MCF 10A (cell line): ENCODE data around the gene TRAPPC14. TPM values are rescaled to one million over a fixed set of nuclear protein-coding genes. Genes with fewer than 3 reads are reported as not detected.

Source experiments
- BruUV-seq: library from RNA; stranded (reverse); fragments of 400-500 nt; replicated peaks from 2 replicates; lab custom pipeline; 2021; lab: Mats Ljungman, UMichigan
- CTCF ChIA-PET: fragments of 300-600 bp; sonication (Branson Sonifier 250); formaldehyde crosslinking; extraction: SDS; loops from one replicate; lab custom pipeline; 2021; ENCODE audit warnings: antibody characterized with exemption, inconsistent platforms; lab: Yijun Ruan, JAX
- POLR2A ChIA-PET: fragments of 300-600, 350-650 bp; sonication (Branson Sonifier 250); formaldehyde crosslinking; extraction: SDS; loops from one replicate; lab custom pipeline; 2020; ENCODE audit warnings: antibody characterized with exemption, inconsistent platforms; lab: Yijun Ruan, JAX
- DNase-seq: peaks from one replicate; pipeline ENCODE4 v3.0.0-alpha.2; 2018; ENCODE audit not compliant: unreplicated experiment
- H3K27ac Mint-ChIP-seq: one replicate; pipeline ENCODE4 v1.8.0; 2022; ENCODE audit warnings: mild to moderate bottlenecking, low read depth, mixed read lengths; ENCODE audit not compliant: unreplicated experiment
- H3K27me3 Mint-ChIP-seq: one replicate; pipeline ENCODE4 v1.8.0; 2022; ENCODE audit warnings: mixed read lengths; ENCODE audit not compliant: insufficient read depth, unreplicated experiment
- H3K36me3 Mint-ChIP-seq: one replicate; pipeline ENCODE4 v1.8.0; 2022; ENCODE audit warnings: mild to moderate bottlenecking, moderate library complexity, mixed read lengths; ENCODE audit not compliant: insufficient read depth, unreplicated experiment
- H3K4me1 Mint-ChIP-seq: one replicate; pipeline ENCODE4 v1.8.0; 2022; ENCODE audit warnings: mixed read lengths; ENCODE audit not compliant: insufficient read depth, unreplicated experiment
- H3K4me3 Mint-ChIP-seq: one replicate; pipeline ENCODE4 v1.8.0; 2022; ENCODE audit warnings: mild to moderate bottlenecking, moderate library complexity, mixed read lengths; ENCODE audit not compliant: unreplicated experiment
- H3K9me3 Mint-ChIP-seq: one replicate; pipeline ENCODE4 v1.8.0; 2022; ENCODE audit warnings: mixed read lengths; ENCODE audit not compliant: unreplicated experiment
- CTCF ChIP-seq: fragments of 200-600 bp; IDR thresholded peaks from one replicate; pipeline ENCODE4 v1.8.0; 2022; ENCODE audit warnings: antibody characterized with exemption, mild to moderate bottlenecking; ENCODE audit not compliant: unreplicated experiment
- intact Hi-C: fragments of 100-400 bp; cut with micrococcal nuclease; formaldehyde crosslinking; loops from 2 replicates; pipeline ENCODE4 v1.14.1; 2022
- total RNA-seq: library from RNA; stranded (reverse); gene quantifications from 2 replicates; pipeline ENCODE4 v1.2.3, GENCODE V29; 2022

Gene TRAPPC14
- total RNA-seq, 1 experiment from 2014 or later: 21.7 TPM

DNA sequence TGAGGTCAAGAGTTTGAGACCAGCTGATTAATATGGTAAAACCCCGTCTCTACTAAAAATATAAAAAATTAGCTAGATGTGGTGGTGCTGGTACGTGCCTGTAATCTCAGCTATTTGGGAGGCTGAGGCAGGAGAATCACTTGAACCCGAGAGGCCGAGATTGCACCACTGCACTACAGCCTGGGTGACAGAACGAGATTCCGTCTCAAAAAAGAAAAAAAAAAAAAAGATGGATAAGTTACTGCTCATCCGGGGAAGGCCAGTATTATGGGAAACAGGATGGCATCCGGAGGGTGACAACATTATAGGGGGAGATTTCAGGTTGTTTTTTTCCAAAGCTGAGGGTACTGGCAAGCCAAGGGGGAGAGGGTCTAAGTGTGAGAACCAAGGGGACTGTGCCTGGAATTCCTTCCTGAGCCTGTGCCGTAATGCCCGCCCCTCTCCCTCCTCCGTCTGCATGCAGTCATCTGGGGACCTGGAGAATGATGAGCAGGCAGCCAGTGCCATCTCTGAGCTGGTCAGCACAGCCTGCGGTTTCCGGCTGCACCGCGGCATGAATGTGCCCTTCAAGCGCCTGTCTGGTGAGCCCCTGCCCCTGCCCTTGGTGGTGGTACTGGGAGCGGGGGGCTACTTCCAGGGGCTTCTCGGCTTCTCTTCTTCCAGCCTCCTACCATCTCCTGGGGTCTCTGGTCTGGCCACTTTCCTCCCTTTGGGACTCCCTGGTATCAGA, 5.4 kb downstream of the TRAPPC14 start:
- BruUV-seq: TSS peak; percentile 16
- ChIA-PET POLR2A (interaction anchor here (0.6 kb wide), 1 partner anchor 49 kb away, joined by 3 read pairs; no protein-coding TSS in a partner anchor), CTCF (interaction anchor here (0.7 kb wide), 1 partner anchor 18 kb away, joined by 3 read pairs; no protein-coding TSS in a partner anchor)
- no peak for DNase-seq
- H3K4me3 Mint-ChIP-seq: no peak overlapping the region
- no peaks in the 10 kb centered on the region for H3K9me3 Mint-ChIP-seq
- no peak for TF ChIP-seq CTCF
- H3K4me1 Mint-ChIP-seq: peaks cover 26% of the 10 kb centered on the region
- H3K27ac Mint-ChIP-seq: no peak overlapping the region
- peaks cover 44% of the 10 kb centered on the region for H3K36me3 Mint-ChIP-seq
- intact Hi-C loops: no loop called here
- H3K27me3 Mint-ChIP-seq: no peaks in the 10 kb centered on the region

- CTCF ChIA-PET: interaction anchor here (0.7 kb wide), 1 partner anchor 17 kb away, joined by 3 read pairs; no protein-coding TSS in a partner anchor
- H3K36me3 Mint-ChIP-seq: peaks cover 44% of the 10 kb centered on the region
- BruUV-seq: no TSS peak
- TF ChIP-seq CTCF: no peak
- H3K27ac Mint-ChIP-seq: no peak overlapping the region
- H3K27me3 Mint-ChIP-seq: no peaks in the 10 kb centered on the region
- H3K4me3 Mint-ChIP-seq: no peak overlapping the region
- peaks cover 22% of the 10 kb centered on the region for H3K4me1 Mint-ChIP-seq
- no peaks in the 10 kb centered on the region for H3K9me3 Mint-ChIP-seq
- intact Hi-C loops: no loop called here
- POLR2A ChIA-PET: interaction anchor here (0.6 kb wide), 1 partner anchor 50 kb away, joined by 3 read pairs; no protein-coding TSS in a partner anchor
- no peak for DNase-seq
These were observed 6.1 kb downstream of the TRAPPC14 start for GRCh38 chr7:100152404-100152803.

DNA sequence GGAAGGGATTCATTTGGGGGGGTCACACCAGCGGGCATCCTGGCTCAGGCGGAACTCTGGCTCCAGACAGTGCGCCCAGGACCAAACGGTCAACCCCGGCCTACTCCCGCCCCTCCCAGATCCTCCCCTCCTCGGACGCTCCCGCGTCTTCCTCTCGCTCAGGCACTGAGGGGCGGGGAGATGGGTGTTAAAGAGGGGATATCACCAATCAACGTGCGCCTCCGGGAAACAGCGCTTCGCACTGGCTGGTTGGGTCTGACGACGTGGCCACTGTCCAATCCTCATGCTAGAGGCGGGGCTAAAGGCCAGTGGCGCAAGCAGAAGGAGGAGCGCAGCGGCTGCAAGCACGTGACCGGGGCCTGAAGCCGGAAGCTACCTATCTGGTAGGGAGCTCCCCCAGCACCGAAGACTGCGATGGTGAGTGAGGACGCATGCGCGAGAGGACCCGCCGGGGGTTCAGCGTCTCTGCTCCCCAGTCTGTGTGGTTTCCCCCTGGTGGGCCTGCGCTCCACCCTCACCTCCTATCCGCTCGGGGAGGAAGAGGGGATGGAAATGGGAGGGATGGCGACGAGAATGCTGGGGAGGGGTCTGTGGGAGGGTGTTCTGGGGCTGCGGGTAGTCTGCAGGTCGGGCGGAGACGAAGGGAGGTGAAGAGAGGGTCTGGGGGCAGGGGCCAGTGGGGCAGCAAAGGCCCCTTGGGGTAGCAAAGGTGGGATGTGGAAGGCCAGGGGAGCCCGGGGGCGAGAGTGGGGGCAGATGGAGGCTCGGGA, 9.8 kb downstream of the TRAPPC14 start, which contains the start of gene LAMTOR4:
TSS of gene LAMTOR4 (plus strand) at position 360 of the 770 bp plus-strand sequence. CDS start at position 415, 55 bp downstream.
- ChIA-PET CTCF (interaction anchor here (0.6 to 1.3 kb wide), 2 partner anchors 18 to 67 kb away, joined by 3 read pairs; no protein-coding TSS in a partner anchor), POLR2A (interaction anchor here (0.6 to 4.3 kb wide), 22 partner anchors 8 to 280 kb away, joined by 3 to 58 read pairs (median 4); partner anchors contain the start of genes AP4M1, COPS6, GAL3ST4 and GPC2)
- no peak for TF ChIP-seq CTCF
- H3K27me3 Mint-ChIP-seq: no peaks in the 10 kb centered on the region
- peak within 1 kb of the TSS; percentile 82 for H3K27ac Mint-ChIP-seq
- peak within 1 kb of the TSS; percentile 92 for H3K4me3 Mint-ChIP-seq
- peaks cover 27% of the 10 kb centered on the region for H3K36me3 Mint-ChIP-seq
- no peaks in the 10 kb centered on the region for H3K9me3 Mint-ChIP-seq
- DNase-seq: peak; percentile 99
- intact Hi-C loops: no loop called here
- H3K4me1 Mint-ChIP-seq: peaks cover 14% of the 10 kb centered on the region
- BruUV-seq: no TSS peak
